GM19099 (cell line): Measurements from ENCODE around the gene ZNF454.

ENCODE experiments used
- POLR2A ChIP-seq: IDR thresholded peaks from 3 replicates; pipeline ENCODE4 v1.6.1; 2011; ENCODE audit warnings: low read depth; ENCODE audit not compliant: insufficient read length; ENCODE audit errors: extremely low read depth

The ZNF454 gene

GRCh38 chr5:178940569-178941360 is at the start of gene ZNF454:
TSS of gene ZNF454 (plus strand) at chr5:178941198. CDS start at chr5:178942792, 1,594 bp downstream.
- TF ChIP-seq POLR2A = no peak

GRCh38 chr5:178895615-178896571 is 45.1 kb upstream of the ZNF454 start, which contains the start of gene ZFP2:
TSS of gene ZFP2 (plus strand) at chr5:178895913. CDS start at chr5:178931314, 35,401 bp downstream.
- no peak for TF ChIP-seq POLR2A

- no peak for TF ChIP-seq POLR2A
Measured at GRCh38 chr5:178899289-178899688, 41.7 kb upstream of the ZNF454 start.

- TF ChIP-seq POLR2A = no peak
Measured at GRCh38 chr5:178902849-178903248, 38.1 kb upstream of the ZNF454 start.

GRCh38 chr5:178931846-178932760 is 8.9 kb upstream of the ZNF454 start:
- TF ChIP-seq POLR2A = no peak

GRCh38 chr5:178941361-178941760 is 363 bp downstream of the ZNF454 start:
- no peak for TF ChIP-seq POLR2A

GRCh38 chr5:178965465-178966055 is 24.6 kb downstream of the ZNF454 start:
- no peak for TF ChIP-seq POLR2A

GRCh38 chr5:178981381-178981780 is 40.4 kb downstream of the ZNF454 start:
- TF ChIP-seq POLR2A = no peak

GRCh38 chr5:178982941-178983340 is 41.9 kb downstream of the ZNF454 start:
- no peak for TF ChIP-seq POLR2A

GRCh38 chr5:178983728-178984127 is 42.7 kb downstream of the ZNF454 start:
- no peak for TF ChIP-seq POLR2A

GRCh38 chr5:178984145-178985072 is 43.4 kb downstream of the ZNF454 start:
- no peak for TF ChIP-seq POLR2A

- TF ChIP-seq POLR2A = no peak
Measured at GRCh38 chr5:178986326-178986960, 45.4 kb downstream of the ZNF454 start.
